Measurements from ENCODE around the gene TPRX2. TPM values are rescaled to one million over a fixed set of nuclear protein-coding genes. Genes with fewer than 3 reads are reported as not detected.

TPRX2 gene
- polyA plus RNA-seq, 1 experiment = not detected

DNA sequence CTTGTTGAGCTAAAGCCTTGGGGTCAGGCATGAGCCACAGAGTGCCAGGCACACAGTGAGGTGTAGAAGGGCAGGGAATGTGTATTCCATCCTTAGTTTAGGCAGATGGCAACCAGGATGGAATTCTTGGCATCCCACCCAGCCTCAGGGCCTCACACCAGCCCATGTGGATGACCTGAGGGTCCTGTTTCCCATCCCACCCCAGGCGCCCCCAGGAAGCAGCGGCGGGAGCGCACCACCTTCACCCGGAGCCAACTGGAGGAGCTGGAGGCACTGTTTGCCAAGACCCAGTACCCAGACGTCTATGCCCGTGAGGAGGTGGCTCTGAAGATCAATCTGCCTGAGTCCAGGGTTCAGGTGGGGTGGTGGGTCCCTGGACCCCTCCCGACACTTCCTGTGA, 23.0 kb upstream of the TPRX2 start:
- TF ChIP-seq, protein P1, sequence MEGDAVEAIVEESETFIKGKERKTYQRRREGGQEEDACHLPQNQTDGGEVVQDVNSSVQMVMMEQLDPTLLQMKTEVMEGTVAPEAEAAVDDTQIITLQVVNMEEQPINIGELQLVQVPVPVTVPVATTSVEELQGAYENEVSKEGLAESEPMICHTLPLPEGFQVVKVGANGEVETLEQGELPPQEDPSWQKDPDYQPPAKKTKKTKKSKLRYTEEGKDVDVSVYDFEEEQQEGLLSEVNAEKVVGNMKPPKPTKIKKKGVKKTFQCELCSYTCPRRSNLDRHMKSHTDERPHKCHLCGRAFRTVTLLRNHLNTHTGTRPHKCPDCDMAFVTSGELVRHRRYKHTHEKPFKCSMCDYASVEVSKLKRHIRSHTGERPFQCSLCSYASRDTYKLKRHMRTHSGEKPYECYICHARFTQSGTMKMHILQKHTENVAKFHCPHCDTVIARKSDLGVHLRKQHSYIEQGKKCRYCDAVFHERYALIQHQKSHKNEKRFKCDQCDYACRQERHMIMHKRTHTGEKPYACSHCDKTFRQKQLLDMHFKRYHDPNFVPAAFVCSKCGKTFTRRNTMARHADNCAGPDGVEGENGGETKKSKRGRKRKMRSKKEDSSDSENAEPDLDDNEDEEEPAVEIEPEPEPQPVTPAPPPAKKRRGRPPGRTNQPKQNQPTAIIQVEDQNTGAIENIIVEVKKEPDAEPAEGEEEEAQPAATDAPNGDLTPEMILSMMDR (IDR thresholded peaks at IDR 0.05; ENCODE audit: low read depth, low read length) = no peak
- Histone ChIP-seq H3K9me3 (ENCODE audit: control insufficient read depth, insufficient read depth, low read length) (peaks cover 6% of the 10 kb centered on the region; the same call in 1 of the 2 replicates), H3K27me3 (ENCODE audit: control insufficient read depth, insufficient read depth, low read length) (peaks cover 6% of the 10 kb centered on the region), H3K27ac (ENCODE audit: low read depth, low read length) (no peak overlapping the region), H3K4me3 (ENCODE audit: low read depth, low read length) (no peak overlapping the region)
- DNase-seq (ENCODE audit: low read depth, low spot score) = no peak
- ChIA-PET CTCF (no interaction called here), POLR2A (no interaction called here)

DNA sequence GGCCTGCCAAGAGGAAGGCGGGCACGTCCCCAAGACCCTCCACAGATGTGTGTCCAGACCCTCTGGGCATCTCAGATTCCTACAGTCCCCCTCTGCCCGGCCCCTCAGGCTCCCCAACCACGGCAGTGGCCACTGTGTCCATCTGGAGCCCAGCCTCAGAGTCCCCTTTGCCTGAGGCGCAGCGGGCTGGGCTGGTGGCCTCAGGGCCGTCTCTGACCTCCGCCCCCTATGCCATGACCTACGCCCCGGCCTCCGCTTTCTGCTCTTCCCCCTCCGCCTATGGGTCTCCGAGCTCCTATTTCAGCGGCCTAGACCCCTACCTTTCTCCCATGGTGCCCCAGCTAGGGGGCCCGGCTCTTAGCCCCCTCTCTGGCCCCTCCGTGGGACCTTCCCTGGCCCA, 19.6 kb upstream of the TPRX2 start:
- no peak for DNase-seq (ENCODE audit: low read depth, low spot score)
- no peak overlapping the region for H3K4me3 ChIP-seq (ENCODE audit: low read depth, low read length)
- TF ChIP-seq, protein P1 (IDR thresholded peaks at IDR 0.05; ENCODE audit: low read depth, low read length) = no peak
- peaks cover 6% of the 10 kb centered on the region; the same call in 1 of the 2 replicates for H3K9me3 ChIP-seq (ENCODE audit: control insufficient read depth, insufficient read depth, low read length)
- ChIA-PET CTCF (interaction anchor here (1.9 kb wide), 1 partner anchor 24 kb away, joined by 5 read pairs; no protein-coding TSS in a partner anchor), POLR2A (no interaction called here)
- H3K27ac ChIP-seq (ENCODE audit: low read depth, low read length) = no peak overlapping the region
- peaks cover 13% of the 10 kb centered on the region for H3K27me3 ChIP-seq (ENCODE audit: control insufficient read depth, insufficient read depth, low read length)

DNA sequence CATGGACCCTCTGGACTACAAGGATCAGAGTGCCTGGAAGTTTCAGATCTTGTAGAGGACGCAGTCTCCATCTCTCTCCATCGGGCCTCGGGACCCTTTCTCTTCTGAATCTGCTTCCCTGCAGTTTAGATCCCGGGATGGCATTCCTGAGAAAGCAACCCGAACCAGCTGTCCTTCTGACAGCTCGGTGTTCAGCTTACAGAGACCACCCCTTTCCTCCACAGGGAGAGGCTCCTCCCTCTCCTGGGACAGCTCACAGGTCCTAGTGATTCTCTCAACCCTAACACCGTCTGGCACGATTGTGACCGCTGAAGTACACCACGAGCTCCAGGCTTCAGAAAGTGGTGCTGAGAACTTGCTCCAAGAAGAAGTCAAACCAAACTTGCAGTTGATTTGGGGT, 19.1 kb upstream of the TPRX2 start:
- H3K9me3 ChIP-seq (ENCODE audit: control insufficient read depth, insufficient read depth, low read length) = peaks cover 6% of the 10 kb centered on the region; the same call in 1 of the 2 replicates
- H3K27me3 ChIP-seq (ENCODE audit: control insufficient read depth, insufficient read depth, low read length) = peaks cover 13% of the 10 kb centered on the region
- CTCF ChIA-PET = interaction anchor here (1.9 kb wide), 1 partner anchor 24 kb away, joined by 5 read pairs; no protein-coding TSS in a partner anchor
- no peak for DNase-seq (ENCODE audit: low read depth, low spot score)
- TF ChIP-seq, protein P1 (IDR thresholded peaks at IDR 0.05; ENCODE audit: low read depth, low read length) = no peak
- no peak overlapping the region for H3K4me3 ChIP-seq (ENCODE audit: low read depth, low read length)
- POLR2A ChIA-PET = no interaction called here
- H3K27ac ChIP-seq (ENCODE audit: low read depth, low read length) = no peak overlapping the region

DNA sequence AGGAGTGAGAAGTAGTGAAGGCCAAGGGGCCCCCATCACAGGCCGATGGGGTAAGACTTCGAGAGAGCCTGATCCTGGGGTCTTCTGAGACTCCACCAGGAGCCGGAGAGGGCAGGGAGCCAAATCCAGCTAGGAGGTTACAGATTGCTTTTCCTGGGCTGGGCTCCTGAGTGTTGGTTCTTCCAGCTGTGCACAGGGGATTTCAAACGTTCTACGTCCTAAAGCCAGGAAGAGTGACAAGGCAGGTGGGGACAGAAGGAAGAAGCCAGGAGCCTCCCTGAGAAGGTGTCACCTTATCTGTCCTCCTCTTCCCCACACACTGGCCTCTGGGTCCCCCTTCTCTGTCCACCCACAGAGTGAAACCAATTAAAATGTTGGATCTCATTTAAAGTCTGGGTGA, 16.1 kb upstream of the TPRX2 start:
- Histone ChIP-seq H3K9me3 (ENCODE audit: control insufficient read depth, insufficient read depth, low read length) (peaks cover 6% of the 10 kb centered on the region; the same call in 1 of the 2 replicates), H3K27me3 (ENCODE audit: control insufficient read depth, insufficient read depth, low read length) (peaks cover 13% of the 10 kb centered on the region), H3K27ac (ENCODE audit: low read depth, low read length) (no peak overlapping the region), H3K4me3 (ENCODE audit: low read depth, low read length) (no peak overlapping the region)
- POLR2A ChIA-PET = no interaction called here
- TF ChIP-seq, protein P1 (IDR thresholded peaks at IDR 0.05; ENCODE audit: low read depth, low read length) = no peak
- no peak for DNase-seq (ENCODE audit: low read depth, low spot score)
- CTCF ChIA-PET = no interaction called here

DNA sequence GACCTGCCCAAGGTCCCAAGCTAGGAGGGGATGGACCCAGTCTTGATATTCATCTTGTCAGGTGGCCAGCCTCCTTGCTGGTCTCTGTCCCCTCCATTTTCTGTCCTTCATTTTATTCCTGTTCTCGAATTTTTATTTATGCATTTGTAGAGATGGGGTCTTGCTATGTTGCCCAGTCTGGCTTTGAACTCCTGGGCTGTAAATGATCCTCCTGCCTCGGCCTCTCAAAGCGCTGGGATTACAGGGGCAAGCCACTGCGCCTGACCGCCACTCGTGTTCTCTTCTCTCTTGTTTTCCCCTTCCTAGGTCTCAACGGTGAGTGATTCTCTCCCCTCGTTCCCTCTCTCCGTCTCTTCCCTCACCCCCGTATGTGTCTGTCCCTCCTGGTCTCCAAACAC, 10.6 kb upstream of the TPRX2 start:
- Histone ChIP-seq H3K4me3 (ENCODE audit: low read depth, low read length) (no peak overlapping the region), H3K27ac (ENCODE audit: low read depth, low read length) (no peak overlapping the region), H3K27me3 (ENCODE audit: control insufficient read depth, insufficient read depth, low read length) (peaks cover 25% of the 10 kb centered on the region), H3K9me3 (ENCODE audit: control insufficient read depth, insufficient read depth, low read length) (no peaks in the 10 kb centered on the region)
- ChIA-PET CTCF (no interaction called here), POLR2A (no interaction called here)
- TF ChIP-seq, protein P1 (IDR thresholded peaks at IDR 0.05; ENCODE audit: low read depth, low read length) = no peak
- no peak for DNase-seq (ENCODE audit: low read depth, low spot score)

Data from AG04450 (cell line).